Activated B cell treated with CpG ODN at 0.5 μM for 24 hours (primary cell): ENCODE measurements around the gene CSNK1G1. TPM values are rescaled to one million over a fixed set of nuclear protein-coding genes. Genes with fewer than 3 reads are reported as not detected.

Experiments used
- ATAC-seq: fragments of 200-7000 bp; cut with Tn5 transposase; one replicate; pipeline ENCODE4 v1.10.0; 2021; ENCODE audit warnings: low read depth, mild to moderate bottlenecking, moderate library complexity
- CTCF ChIA-PET: fragments of 350-600 bp; sonication (Branson Sonifier 250); formaldehyde crosslinking; loops from one replicate; lab custom pipeline; 2021; ENCODE audit warnings: antibody characterized with exemption; lab: Charles Lee
- POLR2A ChIA-PET: fragments of 350-600 bp; sonication (Branson Sonifier 250); formaldehyde crosslinking; loops from one replicate; lab custom pipeline; 2021; ENCODE audit warnings: antibody characterized with exemption; lab: Charles Lee
- DNase-seq: peaks from one replicate; pipeline ENCODE4 v3.0.0; 2022
- H3K27ac Mint-ChIP-seq: one replicate; pipeline ENCODE4 v1.8.0; 2020; ENCODE audit warnings: mixed read lengths
- H3K27me3 Mint-ChIP-seq: one replicate; pipeline ENCODE4 v1.8.0; 2021; ENCODE audit warnings: mixed read lengths
- H3K36me3 Mint-ChIP-seq: one replicate; pipeline ENCODE4 v1.8.0; 2021; ENCODE audit warnings: low read depth, mixed read lengths
- H3K4me1 Mint-ChIP-seq: one replicate; pipeline ENCODE4 v1.8.0; 2021; ENCODE audit warnings: mixed read lengths
- H3K4me3 Mint-ChIP-seq: one replicate; pipeline ENCODE4 v1.8.0; 2020; ENCODE audit warnings: mild to moderate bottlenecking, mixed read lengths
- H3K9me3 Mint-ChIP-seq: one replicate; pipeline ENCODE4 v1.8.0; 2020; ENCODE audit warnings: mixed read lengths
- CTCF ChIP-seq: fragments of 200-600 bp; IDR thresholded peaks from one replicate; pipeline ENCODE4 v1.8.0; 2022; ENCODE audit warnings: antibody characterized with exemption, mild to moderate bottlenecking
- intact Hi-C: fragments of 100-400 bp; cut with micrococcal nuclease; formaldehyde crosslinking; loops from one replicate; pipeline ENCODE4 v1.15.1; 2024
- total RNA-seq: library from RNA; stranded (reverse); gene quantifications from 2 replicates; pipeline ENCODE4 v1.2.3, GENCODE V29; 2022

The CSNK1G1 gene
- total RNA-seq, 1 donor from 2014 or later: 26.6 TPM

DNA sequence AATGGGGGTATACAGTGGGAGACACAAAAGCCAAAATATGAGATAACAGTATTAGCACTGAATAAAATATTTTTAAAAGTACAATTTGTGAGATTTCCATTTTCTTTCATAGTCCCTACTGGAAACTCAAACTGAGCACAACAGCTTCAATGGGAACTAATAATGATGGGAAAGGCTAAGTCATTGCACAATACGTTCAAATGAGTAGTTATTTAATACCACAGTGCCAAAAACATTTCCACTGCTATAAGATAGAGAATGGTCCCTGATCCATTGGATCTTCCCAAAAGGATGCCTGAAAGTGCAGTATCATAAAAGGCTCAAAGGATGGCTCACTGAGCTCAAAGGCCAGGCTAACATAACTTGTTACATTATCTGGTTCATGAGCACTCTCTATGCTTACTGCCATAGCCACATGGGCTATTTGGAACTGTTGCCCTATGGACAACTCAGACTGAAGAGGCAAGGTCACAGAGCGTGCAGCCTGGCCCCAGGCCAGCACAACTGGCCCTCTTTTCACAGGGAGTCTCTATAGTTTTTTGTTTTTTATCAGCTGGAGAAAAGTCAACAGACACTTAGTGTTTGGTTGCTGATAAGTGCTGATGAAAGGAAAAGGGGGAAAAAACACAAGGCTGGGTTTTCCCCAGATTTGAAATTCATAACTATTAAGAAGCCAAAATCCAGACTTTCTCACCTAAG, 139.1 kb downstream of the CSNK1G1 start:
- Mint-ChIP-seq H3K27me3 (no peaks in the 10 kb centered on the region), H3K27ac (no peak overlapping the region), H3K36me3 (peaks cover 34% of the 10 kb centered on the region), H3K4me1 (no peaks in the 10 kb centered on the region), H3K4me3 (no peak overlapping the region), H3K9me3 (no peaks in the 10 kb centered on the region)
- TF ChIP-seq CTCF: no peak
- intact Hi-C loops: no loop called here
- DNase-seq (no peak), ATAC-seq (no peak)
- POLR2A ChIA-PET: no interaction called here
- CTCF ChIA-PET: no interaction called here

DNA sequence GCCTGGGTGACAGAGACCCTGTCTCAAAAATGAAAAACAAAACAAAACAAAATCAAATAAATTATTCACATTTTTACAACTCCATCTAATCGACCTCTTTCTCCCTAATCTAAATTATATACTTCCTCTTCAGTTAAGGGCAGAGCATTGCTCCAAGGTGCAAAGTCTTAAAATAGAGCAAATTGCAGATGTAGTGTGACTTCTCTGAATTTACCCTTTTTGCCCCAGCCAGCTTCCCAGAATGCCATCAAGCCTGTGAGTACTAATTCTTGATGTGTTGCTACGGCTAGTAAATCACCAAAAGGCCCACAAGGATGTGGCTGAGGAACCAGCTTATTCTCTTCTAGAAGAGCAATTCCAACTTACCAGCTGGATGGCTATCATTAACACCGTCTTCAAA, 139.8 kb downstream of the CSNK1G1 start:
- Mint-ChIP-seq H3K9me3 (no peaks in the 10 kb centered on the region), H3K27me3 (no peaks in the 10 kb centered on the region), H3K4me1 (no peaks in the 10 kb centered on the region), H3K4me3 (no peak overlapping the region), H3K36me3 (peaks cover 31% of the 10 kb centered on the region), H3K27ac (no peak overlapping the region)
- POLR2A ChIA-PET: no interaction called here
- no peak for DNase-seq
- intact Hi-C loops: no loop called here
- CTCF ChIA-PET: interaction anchor here (0.5 kb wide), 1 partner anchor 460 kb away, joined by 3 read pairs; no protein-coding TSS in a partner anchor
- ATAC-seq: no peak
- TF ChIP-seq CTCF: no peak

DNA sequence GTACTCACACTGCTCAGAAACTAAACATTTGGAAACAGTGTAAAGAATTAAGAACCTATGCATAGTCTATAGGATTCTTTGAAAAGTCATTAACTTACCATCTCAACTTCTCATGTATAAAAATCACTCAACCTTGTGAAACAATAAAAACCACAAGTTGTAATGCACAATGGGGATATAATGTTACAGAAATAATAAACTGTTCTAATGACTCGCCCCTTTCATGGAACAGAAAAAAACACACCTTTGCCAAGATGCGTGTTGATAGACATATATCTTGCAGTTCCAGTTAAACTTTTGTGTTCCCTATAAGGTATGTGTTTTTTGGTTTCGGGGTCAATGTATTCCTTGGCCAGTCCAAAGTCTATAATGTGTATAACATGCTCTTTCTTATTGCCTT, 142.3 kb downstream of the CSNK1G1 start:
- ATAC-seq: no peak
- Mint-ChIP-seq H3K27me3 (no peaks in the 10 kb centered on the region), H3K4me1 (no peaks in the 10 kb centered on the region), H3K9me3 (no peaks in the 10 kb centered on the region), H3K36me3 (peaks cover 32% of the 10 kb centered on the region), H3K27ac (no peak overlapping the region), H3K4me3 (no peak overlapping the region)
- POLR2A ChIA-PET: no interaction called here
- CTCF ChIA-PET: no interaction called here
- intact Hi-C loops: no loop called here
- no peak for TF ChIP-seq CTCF
- DNase-seq: no peak

GRCh38 chr15:64211696-64212095, 144.3 kb downstream of the CSNK1G1 start:
- Mint-ChIP-seq H3K4me1 (no peaks in the 10 kb centered on the region), H3K36me3 (peaks cover 36% of the 10 kb centered on the region), H3K27ac (no peak overlapping the region), H3K9me3 (no peaks in the 10 kb centered on the region), H3K27me3 (no peaks in the 10 kb centered on the region), H3K4me3 (no peak overlapping the region)
- ATAC-seq (no peak), DNase-seq (no peak)
- TF ChIP-seq CTCF: no peak
- intact Hi-C loops: no loop called here
- ChIA-PET CTCF (no interaction called here), POLR2A (no interaction called here)

DNA sequence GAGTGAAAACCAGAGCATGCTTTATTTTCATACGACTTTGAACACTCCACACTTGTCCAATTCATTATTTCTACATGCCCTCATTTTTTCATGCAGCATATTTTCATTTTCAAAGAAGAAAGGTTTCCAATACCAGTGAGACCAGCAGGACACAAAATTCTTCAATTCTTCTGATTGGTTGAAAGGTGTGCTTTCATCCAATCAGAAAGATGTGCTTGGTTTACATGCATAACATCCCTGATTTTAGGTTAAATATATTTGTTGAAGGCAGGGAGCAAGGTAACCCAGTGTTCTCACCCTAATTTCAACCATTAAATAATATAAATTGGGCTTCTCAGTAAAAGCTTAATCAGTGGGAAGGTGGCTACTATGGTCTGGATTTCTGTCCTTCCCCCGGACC, 145.6 kb downstream of the CSNK1G1 start:
- Mint-ChIP-seq H3K36me3 (peaks cover 32% of the 10 kb centered on the region), H3K27me3 (no peaks in the 10 kb centered on the region), H3K4me1 (no peaks in the 10 kb centered on the region), H3K27ac (no peak overlapping the region), H3K9me3 (no peaks in the 10 kb centered on the region), H3K4me3 (no peak overlapping the region)
- DNase-seq: no peak
- no peak for TF ChIP-seq CTCF
- CTCF ChIA-PET: interaction anchor here (0.9 to 1.0 kb wide), 4 partner anchors 249 to 518 kb away, joined by 3 to 5 read pairs (median 4); partner anchors contain the start of gene ZNF609
- intact Hi-C loops: no loop called here
- POLR2A ChIA-PET: interaction anchor here (0.6 kb wide), 1 partner anchor 121 kb away, joined by 5 read pairs; no protein-coding TSS in a partner anchor
- ATAC-seq: no peak
